Sigmoid colon (tissue), 4 donors: ENCODE results near the gene ADCY7.
A peak's percentile ranks its signal among the peaks of the same experiment; 100 is the strongest.

Source experiments
- CTCF ChIP-seq, 4 experiments: fragments of 450-650 bp in 3 of 4; fragments of 200-600 bp in 1 of 4; IDR thresholded peaks; one replicate each; pipeline ENCODE4 v1.5.1; 2016 to 2019; ENCODE audit warnings: antibody characterized with exemption in 4 of 4, mild to moderate bottlenecking in 3 of 4, moderate library complexity in 2 of 4
- EP300 ChIP-seq, 4 donors: sonication (generic); formaldehyde crosslinking; IDR thresholded peaks; one replicate each; pipeline ENCODE4 v1.6.1; 2017; ENCODE audit warnings: antibody characterized with exemption in 4 of 4
- POLR2AphosphoS5 ChIP-seq, 4 donors: sonication (generic); formaldehyde crosslinking; IDR thresholded peaks; one replicate each; pipeline ENCODE4 v1.6.1; 2017; ENCODE audit warnings: antibody characterized with exemption in 4 of 4

- peak in 2 of 4 donors; percentile 22 to 52 for TF ChIP-seq POLR2AphosphoS5 (IDR thresholded peaks at IDR 0.05)
- TF ChIP-seq CTCF (IDR thresholded peaks at IDR 0.05): no peak
- TF ChIP-seq EP300 (IDR thresholded peaks at IDR 0.05): no peak
Measured at GRCh38 chr16:50315346-50315997, 49.1 kb downstream of the ADCY7 start.
